Keratinocyte (primary cell): Measurements from ENCODE around the gene RHOG.

Source experiments
- CTCF ChIP-seq, 3 experiments: IDR thresholded peaks in 1 of 3; conservative IDR thresholded peaks in 1 of 3; optimal IDR thresholded peaks in 1 of 3; 2 replicates in 2 of 3; 3 replicates in 1 of 3; pipeline versions ENCODE3 to v1.5.1; 2011; ENCODE audit warnings: low read length in 3 of 3, mild to moderate bottlenecking in 3 of 3, moderate library complexity in 2 of 3, control low read depth in 1 of 3, inconsistent platforms in 1 of 3; ENCODE audit not compliant: insufficient read depth in 2 of 3; ENCODE audit errors: extremely low read depth in 1 of 3
- EZH2 ChIP-seq: IDR thresholded peaks from one replicate; pipeline ENCODE4 v1.6.1; 2012; ENCODE audit warnings: inconsistent platforms, mild to moderate bottlenecking, low read length, moderate library complexity

DNA sequence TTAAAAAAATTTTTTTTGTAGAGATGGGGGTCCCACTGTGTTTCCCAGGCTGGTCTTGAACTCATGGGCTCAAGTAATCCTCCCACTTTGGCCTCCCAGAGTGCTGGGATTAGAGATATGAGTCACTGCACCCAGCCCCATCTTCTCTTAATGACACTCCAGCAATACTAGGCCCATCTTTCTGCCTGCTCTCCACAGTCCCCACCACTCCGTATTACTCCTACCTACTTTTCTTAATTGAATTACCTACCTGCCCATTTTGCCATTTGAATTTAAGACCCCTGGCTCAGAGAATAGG, 12.7 kb upstream of the RHOG start:
- TF ChIP-seq EZH2 (no peak), CTCF (optimal IDR thresholded peaks at IDR 0.05 in 1 of 3, IDR thresholded peaks at IDR 0.05 in 1 of 3, conservative IDR thresholded peaks at IDR 0.05 in 1 of 3; ENCODE audit: extremely low read depth in 1 of 3, insufficient read depth in 2 of 3, low read length in 3 of 3) (no peak)
